B cell (primary cell): ENCODE measurements around the gene ALKBH2.

Experiments
- EZH2 ChIP-seq: IDR thresholded peaks from 2 replicates; pipeline ENCODE4 v1.6.1; 2012; ENCODE audit warnings: borderline replicate concordance, low read depth, mild to moderate bottlenecking, moderate library complexity, low read length; ENCODE audit not compliant: insufficient read depth, poor library complexity, severe bottlenecking
- TF ChIP-seq, protein P1 (sequence below): fragments of 200-600 bp; IDR thresholded peaks from one replicate; pipeline ENCODE4 v1.8.0; 2022; ENCODE audit warnings: antibody characterized with exemption, mild to moderate bottlenecking

DNA sequence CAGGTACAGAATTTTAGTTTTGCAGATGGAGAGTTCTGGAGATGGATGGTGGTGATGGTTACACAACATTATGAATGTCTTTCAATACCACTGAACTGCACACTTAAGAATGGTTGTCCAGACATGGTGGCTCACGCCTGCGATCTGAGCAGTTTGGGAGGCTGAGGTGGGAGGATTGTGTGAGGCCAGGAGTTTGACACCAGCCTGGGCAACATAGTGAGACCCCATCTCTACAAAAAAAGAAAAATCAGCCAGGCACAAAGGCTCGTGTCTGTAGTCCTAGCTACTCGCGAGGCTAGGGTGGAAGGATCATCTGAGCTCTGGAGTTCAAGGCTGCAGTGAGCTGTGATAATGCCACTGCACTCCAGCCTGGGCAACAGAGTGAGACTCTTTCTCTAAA is 49.0 kb downstream of the ALKBH2 start:
- TF ChIP-seq, protein P1, sequence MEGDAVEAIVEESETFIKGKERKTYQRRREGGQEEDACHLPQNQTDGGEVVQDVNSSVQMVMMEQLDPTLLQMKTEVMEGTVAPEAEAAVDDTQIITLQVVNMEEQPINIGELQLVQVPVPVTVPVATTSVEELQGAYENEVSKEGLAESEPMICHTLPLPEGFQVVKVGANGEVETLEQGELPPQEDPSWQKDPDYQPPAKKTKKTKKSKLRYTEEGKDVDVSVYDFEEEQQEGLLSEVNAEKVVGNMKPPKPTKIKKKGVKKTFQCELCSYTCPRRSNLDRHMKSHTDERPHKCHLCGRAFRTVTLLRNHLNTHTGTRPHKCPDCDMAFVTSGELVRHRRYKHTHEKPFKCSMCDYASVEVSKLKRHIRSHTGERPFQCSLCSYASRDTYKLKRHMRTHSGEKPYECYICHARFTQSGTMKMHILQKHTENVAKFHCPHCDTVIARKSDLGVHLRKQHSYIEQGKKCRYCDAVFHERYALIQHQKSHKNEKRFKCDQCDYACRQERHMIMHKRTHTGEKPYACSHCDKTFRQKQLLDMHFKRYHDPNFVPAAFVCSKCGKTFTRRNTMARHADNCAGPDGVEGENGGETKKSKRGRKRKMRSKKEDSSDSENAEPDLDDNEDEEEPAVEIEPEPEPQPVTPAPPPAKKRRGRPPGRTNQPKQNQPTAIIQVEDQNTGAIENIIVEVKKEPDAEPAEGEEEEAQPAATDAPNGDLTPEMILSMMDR, result no peak
- TF ChIP-seq EZH2, result no peak
